ENCODE measurements around the gene CLCF1.
A peak's percentile ranks its signal among the peaks of the same experiment; 100 is the strongest.
"Not testable (repeated sequence)": the region's sequence is repeated elsewhere in the genome, so short reads cannot be mapped to it uniquely, and the experiment has no call there.

The CLCF1 gene

GRCh38 chr11:67323526-67323925 lies 49.9 kb downstream of the CLCF1 start:
- Mint-ChIP-seq H3K27me3 (ENCODE audit: low read depth) (peaks cover 4% of the 10 kb centered on the region), H3K27ac (no peak overlapping the region), H3K4me1 (peaks cover 3% of the 10 kb centered on the region), H3K4me3 (no peak overlapping the region), H3K36me3 (ENCODE audit: low read depth) (peaks cover 7% of the 10 kb centered on the region), H3K9me3 (no peaks in the 10 kb centered on the region)
- no peak for TF ChIP-seq CTCF (IDR thresholded peaks at IDR 0.05; ENCODE audit: unreplicated experiment in 3 of 3)

GRCh38 chr11:67322049-67322448 lies 51.3 kb downstream of the CLCF1 start:
- peaks cover 7% of the 10 kb centered on the region for H3K36me3 Mint-ChIP-seq (ENCODE audit: low read depth)
- H3K27me3 Mint-ChIP-seq (ENCODE audit: low read depth): peaks cover 7% of the 10 kb centered on the region
- H3K4me3 Mint-ChIP-seq: no peak overlapping the region
- peaks cover 9% of the 10 kb centered on the region for H3K4me1 Mint-ChIP-seq
- no peaks in the 10 kb centered on the region for H3K9me3 Mint-ChIP-seq
- no peak for TF ChIP-seq CTCF (IDR thresholded peaks at IDR 0.05; ENCODE audit: unreplicated experiment in 3 of 3)
- H3K27ac Mint-ChIP-seq: no peak overlapping the region

GRCh38 chr11:67321313-67321871 lies 52.0 kb downstream of the CLCF1 start:
- TF ChIP-seq CTCF (IDR thresholded peaks at IDR 0.05; ENCODE audit: unreplicated experiment in 3 of 3): no peak
- Mint-ChIP-seq H3K4me1 (peaks cover 9% of the 10 kb centered on the region), H3K36me3 (ENCODE audit: low read depth) (peaks cover 7% of the 10 kb centered on the region), H3K27me3 (ENCODE audit: low read depth) (peaks cover 7% of the 10 kb centered on the region), H3K4me3 (peak overlapping the region; percentile 25 to 38 (median 33)), H3K27ac (no peak overlapping the region), H3K9me3 (no peaks in the 10 kb centered on the region)

GRCh38 chr11:67320691-67321090 lies 52.7 kb downstream of the CLCF1 start:
- no peak for TF ChIP-seq CTCF (IDR thresholded peaks at IDR 0.05; ENCODE audit: unreplicated experiment in 3 of 3)
- H3K27ac Mint-ChIP-seq: no peak overlapping the region
- peaks cover 9% of the 10 kb centered on the region for H3K4me1 Mint-ChIP-seq
- peaks cover 7% of the 10 kb centered on the region for H3K27me3 Mint-ChIP-seq (ENCODE audit: low read depth)
- H3K36me3 Mint-ChIP-seq (ENCODE audit: low read depth): peaks cover 4% of the 10 kb centered on the region
- no peaks in the 10 kb centered on the region for H3K9me3 Mint-ChIP-seq
- H3K4me3 Mint-ChIP-seq: no peak overlapping the region

GRCh38 chr11:67320011-67320410 lies 53.4 kb downstream of the CLCF1 start:
- no peak overlapping the region for H3K27ac Mint-ChIP-seq

GRCh38 chr11:67318876-67319275 lies 54.5 kb downstream of the CLCF1 start:
- H3K9me3 Mint-ChIP-seq; H3K36me3 Mint-ChIP-seq (ENCODE audit: low read depth); H3K4me1 Mint-ChIP-seq: not testable (repeated sequence)
- Mint-ChIP-seq H3K27me3 (ENCODE audit: low read depth) (peaks cover 10% of the 10 kb centered on the region), H3K27ac (peak overlapping the region in 2 of 3 experiments; percentile 45 to 49), H3K4me3 (peak overlapping the region; percentile 92 to 98 (median 95))

More at GRCh38 chr11:67320011-67320410, 53.4 kb downstream of the CLCF1 start:
- Mint-ChIP-seq H3K4me3 (no peak overlapping the region), H3K9me3 (no peaks in the 10 kb centered on the region), H3K36me3 (ENCODE audit: low read depth) (peaks cover 4% of the 10 kb centered on the region), H3K27me3 (ENCODE audit: low read depth) (peaks cover 10% of the 10 kb centered on the region), H3K4me1 (peaks cover 9% of the 10 kb centered on the region)
- no peak for TF ChIP-seq CTCF (IDR thresholded peaks at IDR 0.05; ENCODE audit: unreplicated experiment in 3 of 3)
